Upper lobe of left lung (tissue), 6 donors: Measurements from ENCODE around the gene IGSF9. TPM values are rescaled to one million over a fixed set of nuclear protein-coding genes. Genes with fewer than 3 reads are reported as not detected.
A peak's percentile ranks its signal among the peaks of the same experiment; 100 is the strongest.

Experiments used
- ATAC-seq, 2 donors: fragments of 200-7000 bp; cut with Tn5 transposase; one replicate each; pipeline ENCODE4 v1.9.1; 2022; ENCODE audit warnings: mild to moderate bottlenecking in 2 of 2, moderate library complexity in 2 of 2; ENCODE audit not compliant: low FRiP score in 2 of 2
- DNase-seq, 2 donors: peaks; one replicate each; pipeline ENCODE4 v3.0.0-alpha.2; 2019 to 2020
- H3K27ac ChIP-seq, 4 donors: fragments of 200-600 bp; sonication (generic); one replicate each; pipeline ENCODE4 v1.5.1; 2016 to 2019
- H3K27me3 ChIP-seq, 4 donors: fragments of 200-600 bp; sonication (generic); one replicate each; pipeline ENCODE4 v1.5.1; 2017 to 2019
- H3K36me3 ChIP-seq, 4 donors: fragments of 200-600 bp; sonication (generic); one replicate each; pipeline ENCODE4 v1.5.1; 2016 to 2019
- H3K4me1 ChIP-seq, 4 donors: fragments of 200-600 bp; sonication (generic); one replicate each; pipeline ENCODE4 v1.5.1; 2018 to 2019
- H3K4me3 ChIP-seq, 4 donors: fragments of 200-600 bp; sonication (generic); one replicate each; pipeline ENCODE4 v1.5.1; 2017 to 2019; ENCODE audit warnings: mild to moderate bottlenecking in 2 of 4, moderate library complexity in 1 of 4
- H3K9me3 ChIP-seq, 4 donors: fragments of 200-600 bp; sonication (generic); one replicate each; pipeline ENCODE4 v1.5.1; 2018 to 2019
- EP300 ChIP-seq, 4 donors: sonication (generic); formaldehyde crosslinking; IDR thresholded peaks; one replicate each; pipeline ENCODE4 v1.5.1; 2017; ENCODE audit warnings: antibody characterized with exemption in 4 of 4, control low read depth in 2 of 4
- POLR2A ChIP-seq, 4 donors: fragments of 450-650 bp; IDR thresholded peaks; one replicate each; pipeline ENCODE4 v1.5.1; 2016 to 2017; ENCODE audit warnings: antibody characterized with exemption in 4 of 4, mild to moderate bottlenecking in 2 of 4
- POLR2AphosphoS5 ChIP-seq, 2 donors: sonication (generic); formaldehyde crosslinking; IDR thresholded peaks; one replicate each; pipeline ENCODE4 v1.5.1; 2017; ENCODE audit warnings: antibody characterized with exemption in 2 of 2
- WGBS, 2 donors: methylation state at CpG; one replicate each; pipeline ENCODE4 v1.1.5; 2017 to 2018; 5-methylcytosine and 5-hydroxymethylcytosine counted together
- total RNA-seq, 6 donors: library from RNA; depleted of rRNA in 4 of 6; stranded (reverse); fragments of >200 nt in 4 of 6; gene quantifications; one replicate each; pipeline versions ENCODE4 v1.1.0 to v1.2.1, GENCODE V29; 2016 to 2021
- TF ChIP-seq, protein P1 (sequence below), 6 experiments: fragments of 450-650 bp in 4 of 6; fragments of 200-600 bp in 2 of 6; sonication (generic) in 2 of 6; IDR thresholded peaks; one replicate each; pipeline ENCODE4 v1.5.1; 2016 to 2019; ENCODE audit warnings: antibody characterized with exemption in 6 of 6
- donor health status: DM: no; HTN: no; CAD: no; lungs with moderate emphysema.
- donor health status: DM: no; HTN: yes; CAD: no; lungs with severe emphysema.

IGSF9 gene
- total RNA-seq, 6 donors from 2014 or later = 0.55 to 2.3 (median 1.5) TPM

DNA sequence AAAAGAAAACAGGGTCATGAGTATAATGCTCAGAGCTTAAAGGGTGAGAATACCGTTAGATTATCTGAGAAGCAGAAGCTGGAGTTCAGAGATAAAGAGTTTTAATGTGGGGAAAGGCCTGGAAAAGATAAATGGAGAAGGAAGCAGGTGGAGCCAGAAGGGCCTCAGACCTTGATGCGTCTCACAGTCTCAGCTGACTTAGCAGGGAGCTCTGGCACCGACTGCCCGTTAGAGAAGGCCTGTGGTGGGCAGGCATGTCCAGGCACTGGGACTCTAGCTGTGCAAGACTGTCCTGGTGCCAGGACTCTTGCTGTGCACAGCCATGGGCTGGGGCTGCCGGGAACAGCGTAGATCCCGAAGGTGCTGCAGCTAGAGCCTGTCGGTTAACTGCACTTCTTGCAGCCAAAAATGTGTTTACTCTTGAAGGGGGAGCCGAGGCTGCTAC, 12.4 kb upstream of the IGSF9 start:
- WGBS, 2 donors = 57 to 68% methylated on average over 9 of the region's 9 CpGs
- peak in 1 of 2 donors; percentile 22 for DNase-seq

GRCh38 chr1:159955456-159955855, 10.0 kb upstream of the IGSF9 start:
- ATAC-seq (no peak), DNase-seq (no peak)
- Histone ChIP-seq H3K4me1 (peaks cover 0 to 6% (median 0%) of the 10 kb centered on the region in 4 donors), H3K27ac (no peak overlapping the region), H3K36me3 (no peaks in the 10 kb centered on the region), H3K4me3 (no peak overlapping the region), H3K9me3 (no peaks in the 10 kb centered on the region), H3K27me3 (no peaks in the 10 kb centered on the region)
- no peak for TF ChIP-seq EP300 (IDR thresholded peaks at IDR 0.05)
- no peak for TF ChIP-seq POLR2A (IDR thresholded peaks at IDR 0.05)
- no peak for TF ChIP-seq POLR2AphosphoS5 (IDR thresholded peaks at IDR 0.05)
- TF ChIP-seq, protein P1, sequence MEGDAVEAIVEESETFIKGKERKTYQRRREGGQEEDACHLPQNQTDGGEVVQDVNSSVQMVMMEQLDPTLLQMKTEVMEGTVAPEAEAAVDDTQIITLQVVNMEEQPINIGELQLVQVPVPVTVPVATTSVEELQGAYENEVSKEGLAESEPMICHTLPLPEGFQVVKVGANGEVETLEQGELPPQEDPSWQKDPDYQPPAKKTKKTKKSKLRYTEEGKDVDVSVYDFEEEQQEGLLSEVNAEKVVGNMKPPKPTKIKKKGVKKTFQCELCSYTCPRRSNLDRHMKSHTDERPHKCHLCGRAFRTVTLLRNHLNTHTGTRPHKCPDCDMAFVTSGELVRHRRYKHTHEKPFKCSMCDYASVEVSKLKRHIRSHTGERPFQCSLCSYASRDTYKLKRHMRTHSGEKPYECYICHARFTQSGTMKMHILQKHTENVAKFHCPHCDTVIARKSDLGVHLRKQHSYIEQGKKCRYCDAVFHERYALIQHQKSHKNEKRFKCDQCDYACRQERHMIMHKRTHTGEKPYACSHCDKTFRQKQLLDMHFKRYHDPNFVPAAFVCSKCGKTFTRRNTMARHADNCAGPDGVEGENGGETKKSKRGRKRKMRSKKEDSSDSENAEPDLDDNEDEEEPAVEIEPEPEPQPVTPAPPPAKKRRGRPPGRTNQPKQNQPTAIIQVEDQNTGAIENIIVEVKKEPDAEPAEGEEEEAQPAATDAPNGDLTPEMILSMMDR (IDR thresholded peaks at IDR 0.05) = no peak
- WGBS, 2 donors = 86 to 87% methylated on average over 3 of the region's 3 CpGs

More for the DNA sequence above, 12.4 kb upstream of the IGSF9 start:
- no peak for ATAC-seq
- Histone ChIP-seq H3K27me3 (no peaks in the 10 kb centered on the region), H3K9me3 (no peaks in the 10 kb centered on the region), H3K4me3 (no peak overlapping the region), H3K36me3 (no peaks in the 10 kb centered on the region), H3K27ac (no peak overlapping the region), H3K4me1 (peaks cover 0 to 6% (median 0%) of the 10 kb centered on the region in 4 donors)
- TF ChIP-seq EP300 (IDR thresholded peaks at IDR 0.05) (no peak), POLR2AphosphoS5 (IDR thresholded peaks at IDR 0.05) (no peak), POLR2A (IDR thresholded peaks at IDR 0.05) (no peak)
- TF ChIP-seq, protein P1 (IDR thresholded peaks at IDR 0.05) = no peak

DNA sequence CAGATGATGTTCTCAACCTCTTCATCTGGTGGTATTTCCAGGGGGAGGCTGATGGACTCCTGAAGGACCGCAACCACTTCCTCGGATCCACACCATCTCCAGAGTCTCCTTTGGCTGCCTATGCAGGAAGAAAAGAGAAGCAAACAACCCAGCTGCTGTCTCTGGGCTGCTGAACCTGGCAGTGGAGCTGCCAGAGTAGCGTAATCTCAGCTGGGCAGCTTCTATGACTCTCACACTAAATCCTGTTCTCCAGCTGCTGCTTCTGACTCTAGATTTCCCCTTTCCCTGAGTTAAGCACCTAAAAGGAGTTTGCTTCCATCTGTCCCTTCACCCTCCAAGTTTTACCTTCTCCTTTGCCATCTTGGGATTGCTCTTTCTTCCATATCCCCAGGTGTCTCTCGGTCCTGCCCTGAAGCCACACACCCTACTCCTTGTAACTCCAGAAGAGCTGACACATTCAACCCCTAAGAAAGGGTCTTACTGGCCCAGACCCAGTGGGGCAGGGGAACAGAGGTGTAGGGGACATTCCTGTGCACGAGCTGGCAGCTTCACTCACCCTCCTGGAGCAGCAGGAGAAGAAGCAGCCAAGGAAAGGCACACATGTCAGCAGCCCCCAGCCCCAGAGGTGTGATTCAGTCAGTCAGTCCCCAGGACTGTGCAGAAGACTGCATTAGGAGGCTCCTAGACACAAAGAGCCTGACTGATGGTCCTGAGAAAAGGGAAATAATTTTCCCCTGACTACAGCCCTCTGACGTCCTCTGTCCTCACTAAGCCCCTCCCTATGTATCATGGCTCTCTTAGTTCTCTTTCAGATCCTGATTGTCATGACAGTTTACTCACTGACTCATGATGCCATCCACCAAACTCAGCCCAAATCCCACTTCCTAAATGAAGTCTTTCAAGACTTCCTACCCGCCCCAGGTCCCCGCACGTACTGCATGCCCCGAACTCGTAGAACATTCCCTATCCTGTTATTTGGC, 8.4 kb upstream of the IGSF9 start, which contains the start of gene SLAMF9:
TSS of gene SLAMF9 (minus strand) at position 702 of the 980 bp plus-strand sequence. CDS start at position 602, 100 bp downstream.
- no peak for TF ChIP-seq POLR2AphosphoS5 (IDR thresholded peaks at IDR 0.05)
- TF ChIP-seq, protein P1 (IDR thresholded peaks at IDR 0.05) = no peak
- TF ChIP-seq POLR2A (IDR thresholded peaks at IDR 0.05) = no peak
- TF ChIP-seq EP300 (IDR thresholded peaks at IDR 0.05) = no peak
- Histone ChIP-seq H3K36me3 (no peaks in the 10 kb centered on the region), H3K27ac (peak within 1 kb of the TSS in 1 of 4 donors; percentile 14), H3K4me3 (no peak within 1 kb of the TSS), H3K9me3 (no peaks in the 10 kb centered on the region), H3K4me1 (peaks cover 0 to 6% (median 2%) of the 10 kb centered on the region in 4 donors), H3K27me3 (no peaks in the 10 kb centered on the region)
- ATAC-seq = peak in 1 of 2 donors; percentile 76
- peak in 1 of 2 donors; percentile 25 for DNase-seq
- WGBS, 2 donors = 58 to 60% methylated on average over 10 to 11 of the region's 11 CpGs

DNA sequence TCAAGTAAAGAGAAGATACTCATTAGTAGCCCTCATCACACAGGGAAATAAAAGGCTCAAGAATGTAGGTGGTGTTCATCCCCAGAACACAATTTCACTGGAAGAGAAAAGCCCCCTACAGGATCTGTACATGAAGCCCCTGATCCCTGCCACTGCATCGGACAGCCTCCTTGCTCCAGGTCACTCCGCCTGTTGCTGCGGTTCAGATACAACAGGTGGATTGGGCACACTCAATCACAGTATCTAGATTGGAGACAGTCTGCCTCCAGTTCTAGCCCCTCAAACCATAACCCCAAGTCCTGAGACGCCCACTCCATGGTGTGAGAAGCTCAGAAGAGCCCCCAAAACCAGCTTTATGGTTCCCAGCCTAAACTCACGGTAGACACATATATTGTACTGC, 7.5 kb upstream of the IGSF9 start:
- Histone ChIP-seq H3K9me3 (no peaks in the 10 kb centered on the region), H3K4me1 (peaks cover 0 to 6% (median 2%) of the 10 kb centered on the region in 4 donors), H3K36me3 (no peaks in the 10 kb centered on the region), H3K4me3 (no peak overlapping the region), H3K27ac (no peak overlapping the region), H3K27me3 (no peaks in the 10 kb centered on the region)
- WGBS, 2 donors = 89 to 92% methylated on average over 5 of the region's 5 CpGs
- ATAC-seq (no peak), DNase-seq (peak in 1 of 2 donors; percentile 5)
- TF ChIP-seq POLR2AphosphoS5 (IDR thresholded peaks at IDR 0.05) = no peak
- no peak for TF ChIP-seq EP300 (IDR thresholded peaks at IDR 0.05)
- TF ChIP-seq, protein P1 (IDR thresholded peaks at IDR 0.05) = no peak
- no peak for TF ChIP-seq POLR2A (IDR thresholded peaks at IDR 0.05)
